Measurements from ENCODE around the gene CPSF4.

Gene CPSF4

GRCh38 chr7:99438573-99439480 is at the start of gene CPSF4, which contains the start of gene PTCD1:
Gene CPSF4, plus strand, starts transcription at chr7:99438943. Its CDS starts 140 bp downstream, at chr7:99439083.
Gene PTCD1, minus strand, starts transcription at chr7:99438798. Its CDS starts 3,556 bp downstream, at chr7:99435242.
- peak; percentile 47 for DNase-seq

DNA sequence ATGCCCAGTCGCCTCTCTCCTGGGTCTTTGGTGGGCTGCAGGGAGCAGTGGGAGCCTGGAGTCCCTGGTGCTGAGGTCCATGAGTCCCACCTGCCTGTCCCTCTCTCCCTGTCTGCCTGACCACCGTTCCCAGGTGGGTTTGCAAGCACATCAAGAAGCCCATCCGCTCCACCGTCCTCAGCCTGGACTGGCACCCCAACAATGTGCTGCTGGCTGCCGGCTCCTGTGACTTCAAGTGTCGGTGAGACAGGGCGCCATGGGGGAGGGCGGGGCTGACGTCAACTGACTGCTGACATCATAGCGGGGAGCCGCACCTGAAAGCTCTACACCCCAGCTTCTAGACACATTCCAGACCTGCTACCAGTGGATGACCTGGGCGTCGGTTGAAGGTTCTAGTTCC is 49.0 kb upstream of the CPSF4 start:
- no peak for DNase-seq

- DNase-seq, result no peak
Observed at GRCh38 chr7:99390941-99391602, 47.7 kb upstream of the CPSF4 start.

DNA sequence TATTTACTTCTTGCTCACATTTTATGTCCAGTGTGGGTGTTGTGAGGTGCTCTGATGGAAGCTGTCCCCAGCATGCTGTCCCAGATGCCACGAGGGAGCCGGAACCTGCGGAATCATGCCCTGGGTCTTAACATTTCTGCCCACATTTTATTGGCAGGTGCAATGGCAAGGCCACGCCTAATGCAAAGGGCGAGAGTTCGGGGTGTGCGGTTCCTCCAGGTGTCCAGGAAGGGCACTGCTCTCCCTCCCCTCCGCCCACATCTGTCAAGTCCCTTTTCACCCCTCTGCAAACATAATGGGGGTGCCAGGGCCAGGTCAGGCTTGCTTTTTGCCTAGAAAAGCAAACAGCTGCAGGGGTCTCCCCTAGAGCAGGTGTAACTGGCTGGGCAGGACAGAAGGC is 46.7 kb upstream of the CPSF4 start:
- DNase-seq, result no peak

DNA sequence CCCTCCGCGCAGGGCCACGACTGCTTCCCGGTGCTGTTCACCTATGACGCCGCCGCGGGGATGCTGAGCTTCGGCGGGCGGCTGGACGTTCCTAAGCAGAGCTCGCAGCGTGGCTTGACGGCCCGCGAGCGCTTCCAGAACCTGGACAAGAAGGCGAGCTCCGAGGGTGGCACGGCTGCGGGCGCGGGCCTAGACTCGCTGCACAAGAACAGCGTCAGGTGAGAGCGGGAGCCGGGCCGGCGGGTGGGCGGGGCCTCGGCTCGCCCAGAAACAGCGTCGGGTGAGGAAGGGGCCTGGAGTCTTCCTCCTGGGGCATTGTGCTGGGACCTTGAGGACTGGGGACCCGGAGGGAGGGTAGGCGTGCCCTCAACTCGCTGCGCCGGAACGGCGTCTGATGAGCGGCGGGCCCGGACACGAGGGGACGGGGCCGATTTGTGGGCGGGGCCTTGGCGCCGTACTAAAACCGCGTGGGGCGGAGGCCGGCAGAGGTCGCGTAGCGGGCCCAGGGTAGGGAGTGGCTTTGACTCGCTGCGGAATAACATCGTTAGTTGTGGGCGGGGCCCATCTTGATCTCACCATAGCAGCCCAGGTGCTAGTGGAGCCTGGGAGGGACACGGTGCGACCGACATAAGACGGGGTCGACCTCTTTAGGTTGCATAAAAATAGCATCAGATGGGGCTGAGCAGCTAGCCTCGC is 45.9 kb upstream of the CPSF4 start:
- peak; percentile 42 for DNase-seq

- DNase-seq, result no peak
Observed at GRCh38 chr7:99393355-99394187, 45.2 kb upstream of the CPSF4 start.

GRCh38 chr7:99394188-99394502 is 44.6 kb upstream of the CPSF4 start:
- DNase-seq, result no peak

DNA sequence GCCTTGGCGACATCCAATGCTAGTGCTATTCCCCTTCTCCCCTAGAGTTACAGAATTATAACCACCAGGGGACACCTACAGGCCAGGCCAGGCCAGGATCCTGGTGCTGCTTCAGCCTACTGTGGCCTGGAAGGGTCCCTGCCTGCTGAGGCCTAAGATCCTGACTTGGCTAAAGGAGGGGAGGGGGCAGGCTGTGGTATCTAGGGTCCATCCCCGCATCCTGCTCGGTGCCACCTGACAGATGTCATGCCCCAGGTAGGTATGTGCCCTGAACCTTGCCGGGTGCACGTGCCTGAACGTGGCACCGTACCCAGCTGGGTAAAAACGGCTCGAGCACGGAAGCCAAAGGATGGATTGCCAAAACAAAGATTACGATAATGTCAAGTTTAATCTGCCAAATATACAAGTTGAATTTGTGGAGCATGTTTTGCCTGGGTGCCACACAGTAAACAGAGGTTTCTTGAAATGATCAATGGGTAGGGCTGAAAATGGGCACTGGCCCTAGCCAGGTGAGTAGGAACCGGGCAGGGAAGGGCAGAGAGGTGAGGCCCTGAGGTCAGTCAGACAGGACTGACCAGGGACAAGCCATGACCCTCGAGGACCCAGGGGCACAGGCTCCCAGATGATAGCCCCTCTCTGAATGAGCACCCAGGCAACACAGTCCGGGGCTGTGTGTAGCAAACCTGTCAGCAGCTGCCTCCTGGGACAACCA is 43.0 kb upstream of the CPSF4 start:
- DNase-seq, result no peak

DNA sequence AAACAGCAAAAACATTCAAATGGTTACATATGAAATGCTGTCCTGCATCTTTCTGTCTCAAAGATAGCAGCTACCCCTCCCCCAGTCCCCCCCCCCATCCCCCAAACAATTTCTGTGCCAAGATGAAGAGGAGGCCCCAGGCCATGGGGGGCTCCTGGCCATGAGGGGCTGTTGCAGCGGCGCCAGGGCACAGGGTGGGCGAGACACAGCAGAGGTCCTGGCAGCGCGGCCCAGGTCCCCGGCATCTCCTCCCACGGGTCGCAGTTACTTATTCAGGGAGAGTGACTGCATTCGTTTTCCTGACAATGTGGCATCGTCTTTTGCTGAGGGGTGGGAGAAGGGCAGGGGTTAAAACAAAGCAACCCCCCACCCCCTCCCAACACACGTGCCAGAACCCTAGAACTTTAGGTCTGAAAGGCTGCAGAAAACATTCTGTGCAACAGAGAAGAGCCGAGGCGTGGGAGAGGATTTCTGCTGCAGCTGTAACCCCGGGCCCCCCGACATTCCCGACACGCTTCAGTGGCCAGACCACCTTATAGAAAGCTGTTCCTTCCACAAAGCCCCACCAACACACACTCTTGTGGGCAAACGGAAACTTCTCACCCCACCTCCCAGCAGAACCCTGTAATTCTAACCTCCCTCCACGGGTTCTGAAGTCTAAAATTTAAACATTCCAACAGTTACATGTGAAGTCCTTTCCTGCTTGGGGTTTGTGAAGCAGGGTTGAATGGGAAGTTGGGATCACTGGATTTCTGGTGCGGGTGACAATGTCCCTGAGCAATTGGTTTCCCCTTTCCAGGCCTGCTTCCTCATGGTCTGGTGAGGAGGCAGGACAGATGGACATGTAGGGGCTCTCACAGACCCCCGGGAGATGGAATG is 42.1 kb upstream of the CPSF4 start:
- DNase-seq, result no peak

DNA sequence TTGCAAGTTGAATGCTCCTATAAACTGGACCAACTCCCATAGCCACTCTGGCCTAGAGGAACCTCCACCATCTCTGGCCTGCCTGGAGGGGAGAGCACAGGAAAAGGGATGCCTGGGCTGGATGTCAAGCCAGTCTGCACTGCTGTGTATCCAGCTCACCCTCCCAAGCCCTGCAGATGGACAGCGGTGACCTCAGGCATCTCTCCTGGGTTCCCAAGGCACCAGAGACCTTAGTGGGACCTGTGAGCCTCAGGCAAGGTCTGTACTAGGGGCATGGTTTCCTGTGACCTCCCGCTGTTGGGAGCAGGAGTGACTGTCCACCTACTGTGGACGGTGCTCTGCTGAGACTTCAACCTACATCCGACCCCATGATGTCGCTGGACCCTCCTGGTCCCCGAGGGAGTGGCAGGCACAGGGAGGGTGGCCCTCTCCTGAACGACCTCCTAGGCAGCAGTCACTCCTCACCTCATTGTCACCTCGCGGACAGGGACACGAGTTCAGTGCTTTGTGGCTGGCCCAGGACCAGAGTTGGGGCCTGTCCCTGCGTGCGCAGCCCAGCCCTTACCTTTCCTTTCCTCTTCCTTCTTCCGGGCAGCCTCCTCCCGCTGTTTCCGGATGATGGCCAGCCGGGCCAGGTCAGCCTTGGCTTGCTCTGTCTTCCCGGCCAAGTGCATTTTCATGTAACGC is 41.3 kb upstream of the CPSF4 start:
- no peak for DNase-seq

- DNase-seq, result no peak
Observed at GRCh38 chr7:99398891-99399445, 39.8 kb upstream of the CPSF4 start.

- no peak for DNase-seq
Observed at GRCh38 chr7:99399597-99399996, 39.1 kb upstream of the CPSF4 start.

DNA sequence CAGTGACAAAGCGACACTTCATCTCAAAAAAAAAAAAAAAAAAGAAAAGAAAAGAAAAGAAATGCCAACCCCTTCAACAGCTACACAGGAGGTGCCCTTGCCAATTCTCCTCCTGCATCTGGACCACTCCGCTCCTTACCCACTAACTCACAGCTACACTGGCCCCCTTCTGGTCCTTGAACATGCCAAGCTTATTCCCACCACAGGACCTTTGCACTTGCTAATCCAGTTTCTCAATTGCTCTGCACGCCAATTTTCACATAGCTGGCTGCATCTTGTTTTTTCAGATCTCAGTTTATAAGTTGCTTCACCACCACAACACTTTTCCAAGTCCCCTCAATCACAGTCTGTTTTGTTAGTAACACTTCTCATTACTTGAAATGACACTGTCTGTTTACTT is 35.9 kb upstream of the CPSF4 start:
- no peak for DNase-seq

DNA sequence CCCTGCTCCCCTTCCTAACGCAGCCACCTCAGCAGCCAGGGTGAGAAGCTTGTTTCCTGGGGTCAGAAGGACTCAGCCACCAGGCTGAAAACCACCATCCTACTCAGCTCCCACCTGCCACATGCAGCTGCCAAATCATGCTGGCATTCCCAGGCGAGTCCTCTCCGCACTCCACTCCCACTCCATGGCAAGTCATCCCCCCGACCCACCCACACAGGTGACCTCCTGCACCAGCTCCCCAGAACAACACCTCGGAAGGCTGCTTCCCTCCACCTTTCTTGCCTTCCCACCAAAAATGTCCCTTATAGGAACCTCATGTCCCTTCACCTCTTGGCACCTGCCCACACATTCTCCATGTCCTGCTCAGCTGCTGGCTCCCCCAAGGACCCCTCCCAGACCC is 35.0 kb upstream of the CPSF4 start:
- no peak for DNase-seq

GRCh38 chr7:99404235-99404976 is 34.3 kb upstream of the CPSF4 start:
- DNase-seq, result no peak

DNA sequence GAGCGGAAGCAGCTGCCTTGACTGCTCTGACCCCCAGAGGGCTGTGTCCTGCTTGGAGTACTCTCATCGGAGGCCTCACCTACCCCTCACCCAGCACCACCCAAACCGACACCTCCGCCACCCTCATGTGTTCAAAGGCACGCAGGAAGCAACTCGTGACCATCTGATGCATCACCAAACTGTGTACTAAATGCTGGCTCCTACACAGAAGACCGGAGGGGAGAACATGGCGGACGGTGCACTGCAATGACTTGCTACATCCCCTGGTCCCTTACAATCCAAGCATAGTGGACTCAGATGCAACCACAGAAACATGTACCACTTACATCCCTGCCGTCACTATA is 33.8 kb upstream of the CPSF4 start:
- DNase-seq, result no peak

DNA sequence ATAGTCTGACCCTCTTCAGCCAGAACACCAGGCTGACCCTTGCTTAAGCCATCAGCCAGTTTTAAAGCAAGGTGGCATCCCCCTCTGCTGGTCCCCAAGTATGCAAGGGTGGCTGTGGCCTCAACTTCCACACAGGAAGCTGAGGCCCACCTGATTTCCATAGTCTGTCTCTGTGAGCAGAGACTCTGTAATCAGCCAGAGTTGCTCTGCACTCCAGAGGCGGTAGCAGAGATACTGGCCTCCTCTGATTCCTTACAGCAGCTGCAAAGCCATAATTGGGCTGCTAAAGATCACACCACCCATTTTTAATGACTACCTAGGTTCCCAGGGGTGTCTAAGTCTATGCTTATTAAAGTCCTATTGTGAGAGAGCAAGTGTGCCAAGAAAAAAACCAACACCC is 32.2 kb upstream of the CPSF4 start:
- no peak for DNase-seq

DNA sequence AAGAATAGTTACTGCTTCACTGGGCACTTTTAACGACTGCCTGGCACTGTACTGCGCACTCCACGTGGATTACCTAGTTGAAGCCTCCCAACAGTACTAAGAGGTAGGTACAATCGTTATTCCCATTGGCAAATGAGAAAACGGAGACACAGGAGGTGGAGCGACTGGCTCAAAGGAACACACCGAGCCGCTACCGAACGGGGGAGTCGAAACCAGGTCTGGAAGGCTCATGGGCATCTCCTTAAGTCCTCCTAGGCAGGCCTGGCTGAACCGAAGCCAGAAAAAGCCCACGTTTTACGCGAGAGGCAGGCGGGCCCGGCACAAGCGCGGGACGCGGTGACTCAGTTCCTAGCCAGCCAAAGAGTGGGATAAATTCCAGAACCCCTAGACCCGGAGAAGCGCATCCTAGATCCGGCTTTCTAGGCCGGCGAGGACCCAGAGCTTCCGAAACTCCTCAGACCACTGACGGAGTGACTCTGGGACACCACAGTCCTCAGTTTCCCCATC is 30.8 kb upstream of the CPSF4 start:
- DNase-seq, result peak; percentile 15
